ENCODE data around the gene ITGAL. TPM values are rescaled to one million over a fixed set of nuclear protein-coding genes. Genes with fewer than 3 reads are reported as not detected.

The ITGAL gene
- total and polyA plus RNA-seq, 2 donors (not counting 3 experiments of a cell fraction or from before 2014, with no cell fraction given): not detected

DNA sequence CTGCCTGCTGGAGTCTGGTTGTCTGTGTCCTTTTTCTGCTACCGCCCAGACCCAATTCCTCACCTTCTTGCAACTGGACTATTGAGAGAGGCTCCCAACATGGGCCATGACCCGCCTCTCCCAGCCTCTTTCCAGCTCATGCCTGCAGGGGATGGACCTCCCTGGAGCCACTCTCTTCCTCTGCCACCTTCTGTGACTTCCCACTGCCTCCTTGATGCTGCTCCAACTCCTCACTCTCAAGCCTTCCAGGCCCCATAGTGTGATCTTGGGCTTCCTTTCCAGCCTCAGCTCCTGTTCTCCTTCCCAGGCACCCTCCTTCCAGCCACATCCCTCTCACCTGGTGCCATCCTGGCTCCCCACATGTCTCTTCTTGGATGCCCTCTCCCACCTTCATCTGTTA, 42.7 kb downstream of the ITGAL start:
- ChIA-PET CTCF (interaction anchor here (1.4 kb wide), 1 partner anchor 83 kb away, joined by 3 read pairs; no protein-coding TSS in a partner anchor), POLR2A (no interaction called here)
- H2AFZ ChIP-seq (ENCODE audit: low read depth, low read length): no peak overlapping the region
- no peak overlapping the region for H3K9ac ChIP-seq (replicated peaks; ENCODE audit: extremely low read depth, insufficient read depth, low read length)
- no peak for DNase-seq (ENCODE audit: low read depth, low spot score)
- TF ChIP-seq GATA2 (IDR thresholded peaks at IDR 0.05; ENCODE audit: insufficient read depth, insufficient read length, low read depth, low read length) (no peak), JUN (IDR thresholded peaks at IDR 0.05; ENCODE audit: borderline replicate concordance, insufficient read depth, insufficient read length, low read depth) (no peak)
- no peaks in the 10 kb centered on the region for H3K4me1 ChIP-seq (ENCODE audit: control insufficient read depth, extremely low read depth, insufficient read depth, low read length)
- no peak overlapping the region for H3K4me2 ChIP-seq (ENCODE audit: insufficient read depth, low read length)
- no peaks in the 10 kb centered on the region for H3K9me3 ChIP-seq (replicated peaks; ENCODE audit: control insufficient read depth, insufficient read depth, low read length)
- intact Hi-C loops (cut with micrococcal nuclease) (loop anchor here (5.0 kb wide), 1 partner anchor 58 kb away; no protein-coding TSS in a partner anchor), dilution Hi-C loops (cut with MboI; ENCODE audit: extremely low pct_ligation_motif_present, low sequenced_read_pairs) (no loop called here)
- no TSS peak for BruUV-seq (replicated peaks)
- H3K9me1 ChIP-seq (replicated peaks; ENCODE audit: control insufficient read depth, extremely low read depth, insufficient read depth, low read length): no peaks in the 10 kb centered on the region
- H4K20me1 ChIP-seq (replicated peaks; ENCODE audit: control insufficient read depth, extremely low read depth, insufficient read depth, low read length): no peaks in the 10 kb centered on the region
- no peak overlapping the region for H3K27ac ChIP-seq (ENCODE audit: insufficient read depth, low read depth, low read length)
- H3K4me3 ChIP-seq (replicated peaks in 1 of 3; ENCODE audit: insufficient read depth in 1 of 3, low read depth in 1 of 3, low read length in 3 of 3): no peak overlapping the region
- peaks cover 0 to 7% of the 10 kb centered on the region in 2 experiments for H3K27me3 ChIP-seq (ENCODE audit: control insufficient read depth in 2 of 2, insufficient read depth in 2 of 2, low read length in 2 of 2)
- H3K79me2 ChIP-seq (ENCODE audit: control insufficient read depth, insufficient read depth, low read length): no peaks in the 10 kb centered on the region
- FAIRE-seq: no peak
- no peaks in the 10 kb centered on the region for H3K36me3 ChIP-seq (ENCODE audit: control insufficient read depth in 2 of 2, extremely low read depth in 1 of 2, insufficient read depth in 2 of 2, low read length in 2 of 2)

DNA sequence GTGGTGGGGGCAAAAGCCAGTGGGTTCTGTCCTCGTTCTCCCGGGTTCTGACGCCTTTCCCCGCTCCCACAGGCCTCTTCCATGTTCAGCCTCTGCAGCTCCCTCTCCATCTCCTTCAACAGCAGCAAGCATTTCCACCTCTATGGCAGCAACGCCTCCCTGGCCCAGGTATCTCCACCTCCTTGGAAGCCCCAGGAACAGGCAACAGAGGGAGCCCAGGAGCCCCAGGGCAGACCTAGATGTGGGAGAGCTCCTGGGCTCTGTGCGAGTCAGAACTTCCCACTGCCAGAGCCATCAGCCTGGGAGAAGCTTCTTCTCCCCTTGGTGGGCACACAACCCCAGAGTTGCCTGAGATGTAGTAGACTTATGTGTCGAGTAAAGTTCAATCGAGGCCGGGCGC, 46.0 kb downstream of the ITGAL start:
- BruUV-seq (replicated peaks): no TSS peak
- no peak for FAIRE-seq
- POLR2A ChIA-PET: interaction anchor here (0.5 to 0.6 kb wide), 2 partner anchors 60 to 408 kb away, joined by 3 to 7 read pairs; no protein-coding TSS in a partner anchor
- Histone ChIP-seq H3K9me3 (replicated peaks; ENCODE audit: control insufficient read depth, insufficient read depth, low read length) (no peaks in the 10 kb centered on the region), H3K4me2 (ENCODE audit: insufficient read depth, low read length) (no peak overlapping the region), H3K79me2 (ENCODE audit: control insufficient read depth, insufficient read depth, low read length) (no peaks in the 10 kb centered on the region), H3K9ac (replicated peaks; ENCODE audit: extremely low read depth, insufficient read depth, low read length) (no peak overlapping the region), H3K9me1 (replicated peaks; ENCODE audit: control insufficient read depth, extremely low read depth, insufficient read depth, low read length) (no peaks in the 10 kb centered on the region), H3K4me1 (ENCODE audit: control insufficient read depth, extremely low read depth, insufficient read depth, low read length) (no peaks in the 10 kb centered on the region), H3K4me3 (replicated peaks in 1 of 3; ENCODE audit: insufficient read depth in 1 of 3, low read depth in 1 of 3, low read length in 3 of 3) (no peak overlapping the region), H3K27me3 (ENCODE audit: control insufficient read depth in 2 of 2, insufficient read depth in 2 of 2, low read length in 2 of 2) (peaks cover 0 to 1% of the 10 kb centered on the region in 2 experiments), H3K36me3 (ENCODE audit: control insufficient read depth in 2 of 2, extremely low read depth in 1 of 2, insufficient read depth in 2 of 2, low read length in 2 of 2) (no peaks in the 10 kb centered on the region), H2AFZ (ENCODE audit: low read depth, low read length) (no peak overlapping the region), H3K27ac (ENCODE audit: insufficient read depth, low read depth, low read length) (no peak overlapping the region), H4K20me1 (replicated peaks; ENCODE audit: control insufficient read depth, extremely low read depth, insufficient read depth, low read length) (no peaks in the 10 kb centered on the region)
- no peak for DNase-seq (ENCODE audit: low read depth, low spot score)
- CTCF ChIA-PET: interaction anchor here (1.1 to 1.8 kb wide), 4 partner anchors 17 to 110 kb away, joined by 3 to 5 read pairs (median 3); no protein-coding TSS in a partner anchor
- dilution Hi-C loops (cut with MboI; ENCODE audit: extremely low pct_ligation_motif_present, low sequenced_read_pairs) (no loop called here), intact Hi-C loops (cut with micrococcal nuclease) (loop anchor here (5.0 kb wide), 1 partner anchor 61 kb away; no protein-coding TSS in a partner anchor)
- TF ChIP-seq GATA2 (IDR thresholded peaks at IDR 0.05; ENCODE audit: insufficient read depth, insufficient read length, low read depth, low read length) (no peak), CTCF (IDR thresholded peaks at IDR 0.05; ENCODE audit: extremely low read depth in 1 of 2, insufficient read depth in 1 of 2, low read depth in 1 of 2, low read length in 2 of 2) (no peak), POLR2AphosphoS5 (IDR thresholded peaks at IDR 0.05; ENCODE audit: insufficient read depth, low read depth, low read length) (no peak), JUN (IDR thresholded peaks at IDR 0.05; ENCODE audit: borderline replicate concordance, insufficient read depth, insufficient read length, low read depth) (no peak), POLR2A (IDR thresholded peaks at IDR 0.05; ENCODE audit: low read depth, low read length) (no peak), EZH2 (IDR thresholded peaks at IDR 0.05; ENCODE audit: borderline replicate concordance, low read depth, low read length, severe bottlenecking) (no peak), FOS (IDR thresholded peaks at IDR 0.05; ENCODE audit: borderline replicate concordance, insufficient read depth, low read length) (no peak), MYC (IDR thresholded peaks at IDR 0.05; ENCODE audit: low read depth, low read length) (no peak)
- TF ChIP-seq, protein P1, sequence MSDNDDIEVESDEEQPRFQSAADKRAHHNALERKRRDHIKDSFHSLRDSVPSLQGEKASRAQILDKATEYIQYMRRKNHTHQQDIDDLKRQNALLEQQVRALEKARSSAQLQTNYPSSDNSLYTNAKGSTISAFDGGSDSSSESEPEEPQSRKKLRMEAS (IDR thresholded peaks at IDR 0.05; ENCODE audit: insufficient read depth, insufficient read length): no peak

All from endothelial cell of umbilical vein (primary cell).